GM18520 (cell line): ENCODE measurements around the gene RIMBP2.

Experiments used
- ATAC-seq: cut with Tn5 transposase; IDR thresholded peaks from one replicate; pipeline ENCODE4 v1.9.1; 2021; ENCODE audit not compliant: unreplicated experiment

Gene RIMBP2

GRCh38 chr12:130639476-130640424, 76.3 kb downstream of the RIMBP2 start:
- no peak for ATAC-seq

- no peak for ATAC-seq
Measured at GRCh38 chr12:130636370-130636769, 79.7 kb downstream of the RIMBP2 start.

- no peak for ATAC-seq
Measured at GRCh38 chr12:130634866-130635265, 81.2 kb downstream of the RIMBP2 start.

GRCh38 chr12:130633771-130634170, 82.3 kb downstream of the RIMBP2 start:
- no peak for ATAC-seq

- ATAC-seq: no peak
Measured at GRCh38 chr12:130632642-130633041, 83.5 kb downstream of the RIMBP2 start.

- no peak for ATAC-seq
Measured at GRCh38 chr12:130628304-130628703, 87.8 kb downstream of the RIMBP2 start.

GRCh38 chr12:130627175-130627574, 88.9 kb downstream of the RIMBP2 start:
- no peak for ATAC-seq

GRCh38 chr12:130626601-130627000, 89.5 kb downstream of the RIMBP2 start:
- no peak for ATAC-seq

- ATAC-seq: no peak
Measured at GRCh38 chr12:130625201-130625600, 90.9 kb downstream of the RIMBP2 start.

- no peak for ATAC-seq
Measured at GRCh38 chr12:130622803-130623202, 93.3 kb downstream of the RIMBP2 start.

GRCh38 chr12:130621696-130622298, 94.3 kb downstream of the RIMBP2 start:
- ATAC-seq: no peak

- ATAC-seq: no peak
Measured at GRCh38 chr12:130620756-130621155, 95.3 kb downstream of the RIMBP2 start.

- no peak for ATAC-seq
Measured at GRCh38 chr12:130620281-130620680, 95.8 kb downstream of the RIMBP2 start.

- no peak for ATAC-seq
Measured at GRCh38 chr12:130619385-130620001, 96.6 kb downstream of the RIMBP2 start.

GRCh38 chr12:130617219-130617618, 98.9 kb downstream of the RIMBP2 start:
- ATAC-seq: no peak

- ATAC-seq: no peak
Measured at GRCh38 chr12:130615861-130616345, 100.2 kb downstream of the RIMBP2 start.

GRCh38 chr12:130614530-130614905, 101.6 kb downstream of the RIMBP2 start:
- no peak for ATAC-seq

GRCh38 chr12:130613831-130614529, 102.1 kb downstream of the RIMBP2 start:
- no peak for ATAC-seq

- ATAC-seq: no peak
Measured at GRCh38 chr12:130613131-130613530, 103.0 kb downstream of the RIMBP2 start.

GRCh38 chr12:130611026-130611905, 104.8 kb downstream of the RIMBP2 start:
- ATAC-seq: no peak
